HCT116 (cell line): ENCODE measurements around the gene NF2. TPM values are rescaled to one million over a fixed set of nuclear protein-coding genes. Genes with fewer than 3 reads are reported as not detected.
A peak's percentile ranks its signal among the peaks of the same experiment; 100 is the strongest.

Source experiments
- ATAC-seq: fragments of 200-7000 bp; cut with Tn5 transposase; 2 replicates; pipeline ENCODE4 v1.9.1; 2020; ENCODE audit warnings: mild to moderate bottlenecking, moderate library complexity
- BruUV-seq: library from RNA; stranded (reverse); fragments of 400-500 nt; replicated peaks from 2 replicates; lab custom pipeline; 2021; lab: Mats Ljungman, UMichigan
- CTCF ChIA-PET: fragments of 300-600 bp; sonication (Branson Sonifier 250); formaldehyde crosslinking; loops from one replicate; lab custom pipeline; 2021; ENCODE audit warnings: antibody characterized with exemption; lab: Charles Lee
- POLR2A ChIA-PET: fragments of 300-600, 350-600 bp; sonication (Branson Sonifier 250); formaldehyde crosslinking; loops from one replicate; lab custom pipeline; 2021; ENCODE audit warnings: antibody characterized with exemption; lab: Charles Lee
- RAD21 ChIA-PET, 2 experiments: fragments of 300-600 bp; sonication (Branson Sonifier 250); formaldehyde crosslinking; loops; one replicate each; lab custom pipeline; 2023; ENCODE audit warnings: low total read pairs in 2 of 2; ENCODE audit not compliant: uncharacterized antibody in 2 of 2, unreplicated experiment in 2 of 2, low non-redundant PET in 1 of 2; lab: Charles Lee
- DNase-seq: peaks from one replicate; pipeline ENCODE4 v3.0.0-alpha.2; 2010; ENCODE audit warnings: low read depth, low spot score
- H2AFZ ChIP-seq: fragments of 200-600 bp; shearing (Covaris generic), sonication (generic); 2 replicates; pipeline ENCODE4 v1.6.1; 2017; ENCODE audit warnings: low read depth, mixed run types, mixed read lengths, antibody characterized with exemption, low read length; ENCODE audit not compliant: poor library complexity, severe bottlenecking
- H3K27ac ChIP-seq: 2 replicates; pipeline ENCODE4 v1.5.1; 2012; ENCODE audit warnings: low read depth, low read length
- H3K27me3 ChIP-seq: fragments of 200-600 bp; sonication (generic); 2 replicates; pipeline ENCODE4 v1.6.1; 2016; ENCODE audit warnings: mixed run types, low read length, mixed read lengths; ENCODE audit not compliant: insufficient read depth
- H3K36me3 ChIP-seq, 2 experiments: fragments of 200-500 bp in 1 of 2; fragments of 200-600 bp in 1 of 2; sonication (Bioruptor generic) in 1 of 2; sonication (generic) in 1 of 2; 2 replicates each; pipeline versions ENCODE4 v1.5.1 to v1.6.1; 2014 to 2016; ENCODE audit warnings: low read length in 2 of 2, inconsistent platforms in 1 of 2, mixed read lengths in 1 of 2, mixed run types in 1 of 2; ENCODE audit not compliant: insufficient read depth in 2 of 2, control insufficient read depth in 1 of 2
- H3K4me1 ChIP-seq, 2 experiments: fragments of 200-600 bp in 1 of 2; sonication (generic) in 1 of 2; 2 replicates each; pipeline versions ENCODE4 v1.5.1 to v1.6.1; 2012 to 2017; ENCODE audit warnings: low read length in 2 of 2, inconsistent platforms in 1 of 2, mild to moderate bottlenecking in 1 of 2, mixed read lengths in 1 of 2, mixed run types in 1 of 2, moderate library complexity in 1 of 2; ENCODE audit not compliant: insufficient read depth in 2 of 2, control insufficient read depth in 1 of 2
- H3K4me2 ChIP-seq: fragments of 200-600 bp; sonication (generic); 2 replicates; pipeline ENCODE4 v1.6.1; 2017; ENCODE audit warnings: mixed run types, low read length, mixed read lengths
- H3K4me3 ChIP-seq, 2 experiments: fragments of 200-600 bp in 1 of 2; sonication (generic) in 1 of 2; replicated peaks in 1 of 2; 2 replicates each; pipeline ENCODE4 v1.5.1; 2011 to 2016; ENCODE audit warnings: low read length in 2 of 2, control low read depth in 1 of 2, low read depth in 1 of 2, mild to moderate bottlenecking in 1 of 2, mixed read lengths in 1 of 2, mixed run types in 1 of 2
- H3K79me2 ChIP-seq: fragments of 200-600 bp; sonication (generic); 2 replicates; pipeline ENCODE4 v1.6.1; 2017; ENCODE audit warnings: mild to moderate bottlenecking, mixed run types, low read length, moderate library complexity, mixed read lengths; ENCODE audit not compliant: insufficient read depth
- H3K9ac ChIP-seq: fragments of 200-600 bp; sonication (generic); 2 replicates; pipeline ENCODE4 v1.6.1; 2016; ENCODE audit warnings: low read length, mixed read lengths
- H3K9me2 ChIP-seq: fragments of 200-600 bp; sonication (generic), shearing (Covaris generic); 2 replicates; pipeline ENCODE4 v1.6.1; 2017; ENCODE audit warnings: mixed run types, mild to moderate bottlenecking, moderate library complexity; ENCODE audit not compliant: insufficient read depth
- H3K9me3 ChIP-seq, 2 experiments: fragments of 200-500 bp in 1 of 2; fragments of 200-600 bp in 1 of 2; sonication (Bioruptor generic) in 1 of 2; sonication (generic) in 1 of 2; 2 replicates each; pipeline ENCODE4 v1.6.1; 2014 to 2017; ENCODE audit warnings: low read length in 2 of 2, mixed read lengths in 2 of 2, inconsistent platforms in 1 of 2, low read depth in 1 of 2, mild to moderate bottlenecking in 1 of 2, mixed run types in 1 of 2, moderate library complexity in 1 of 2; ENCODE audit not compliant: control insufficient read depth in 1 of 2, insufficient read depth in 1 of 2
- H4K20me1 ChIP-seq: fragments of 200-600 bp; sonication (generic), shearing (Covaris generic); 2 replicates; pipeline ENCODE4 v1.6.1; 2017; ENCODE audit warnings: mixed run types, mild to moderate bottlenecking, moderate library complexity; ENCODE audit not compliant: insufficient read depth
- ATF3 ChIP-seq: IDR thresholded peaks from 2 replicates; pipeline ENCODE4 v1.6.1; 2012
- CBX3 ChIP-seq: IDR thresholded peaks from 2 replicates; pipeline ENCODE4 v1.6.1; 2012; ENCODE audit warnings: low read depth
- CTCF ChIP-seq, 3 experiments: fragments of 200-600 bp in 1 of 3; sonication (generic) in 1 of 3; IDR thresholded peaks in 2 of 3; conservative IDR thresholded peaks in 1 of 3; 2 replicates each; pipeline ENCODE4 v1.5.1; 2012 to 2017; ENCODE audit warnings: low read depth in 2 of 3, low read length in 2 of 3, antibody characterized with exemption in 1 of 3, borderline replicate concordance in 1 of 3, control low read depth in 1 of 3, mild to moderate bottlenecking in 1 of 3, mixed read lengths in 1 of 3, mixed run types in 1 of 3, moderate library complexity in 1 of 3; ENCODE audit not compliant: insufficient read depth in 1 of 3
- EGR1 ChIP-seq: IDR thresholded peaks from 2 replicates; pipeline ENCODE4 v1.6.1; 2012; ENCODE audit warnings: low read depth
- EZH2phosphoT487 ChIP-seq: fragments of 200-600 bp; IDR thresholded peaks from 2 replicates; pipeline ENCODE4 v1.6.1; 2018; ENCODE audit warnings: antibody characterized with exemption, borderline replicate concordance
- JUND ChIP-seq: IDR thresholded peaks from 2 replicates; pipeline ENCODE4 v1.6.1; 2012
- MAX ChIP-seq: IDR thresholded peaks from 2 replicates; pipeline ENCODE4 v1.6.1; 2012
- POLR2A ChIP-seq: IDR thresholded peaks from 2 replicates; pipeline ENCODE4 v1.7.0; 2011; ENCODE audit warnings: borderline replicate concordance; ENCODE audit not compliant: insufficient read depth, insufficient read length; ENCODE audit errors: extremely low read depth
- RAD21 ChIP-seq: IDR thresholded peaks from 2 replicates; pipeline ENCODE4 v1.6.1; 2012; ENCODE audit warnings: low read depth, mild to moderate bottlenecking
- REST ChIP-seq: IDR thresholded peaks from 2 replicates; pipeline ENCODE4 v1.6.1; 2012; ENCODE audit warnings: low read depth
- SIN3A ChIP-seq: IDR thresholded peaks from 2 replicates; pipeline ENCODE4 v1.6.1; 2012; ENCODE audit warnings: low read depth
- SP1 ChIP-seq: IDR thresholded peaks from 2 replicates; pipeline ENCODE4 v1.6.1; 2012; ENCODE audit warnings: low read depth
- SRF ChIP-seq: IDR thresholded peaks from 2 replicates; pipeline ENCODE4 v1.6.1; 2012; ENCODE audit warnings: low read depth
- TCF7L2 ChIP-seq: IDR thresholded peaks from 2 replicates; pipeline ENCODE4 v1.7.0; 2011; ENCODE audit warnings: borderline replicate concordance, inconsistent platforms; ENCODE audit not compliant: insufficient read depth, insufficient read length; ENCODE audit errors: extremely low read depth
- YY1 ChIP-seq: IDR thresholded peaks from 2 replicates; pipeline ENCODE4 v1.6.1; 2011; ENCODE audit warnings: low read length, low read depth, moderate library complexity, mild to moderate bottlenecking; ENCODE audit not compliant: insufficient replicate concordance; ENCODE audit errors: extremely low read depth
- ZBTB33 ChIP-seq: IDR thresholded peaks from 2 replicates; pipeline ENCODE4 v1.6.1; 2011; ENCODE audit warnings: mild to moderate bottlenecking, low read length, moderate library complexity; ENCODE audit not compliant: insufficient replicate concordance; ENCODE audit errors: extremely low read depth
- ZNF274 ChIP-seq: fragments of 200-500 bp; sonication (Bioruptor generic); IDR thresholded peaks from 2 replicates; pipeline ENCODE4 v1.6.1; 2014; ENCODE audit warnings: mild to moderate bottlenecking, low read depth, low read length, inconsistent platforms
- intact Hi-C: fragments of 100-400 bp; cut with micrococcal nuclease; formaldehyde crosslinking; loops from 2 replicates; pipeline ENCODE4 v1.10.0; 2022
- total RNA-seq: library from RNA; stranded (reverse); gene quantifications from one replicate; pipeline ENCODE4 v1.2.1, GENCODE V29; 2021; ENCODE audit not compliant: unreplicated experiment

Gene NF2
- total RNA-seq, 1 experiment from 2014 or later: 70.2 TPM

GRCh38 chr22:29626497-29627195 lies 23.2 kb downstream of the NF2 start:
- peaks cover 89% of the 10 kb centered on the region for H3K79me2 ChIP-seq
- H3K36me3 ChIP-seq: no peaks in the 10 kb centered on the region
- H3K9ac ChIP-seq: no peak overlapping the region
- no peaks in the 10 kb centered on the region for H3K9me3 ChIP-seq
- no TSS peak for BruUV-seq
- ChIA-PET POLR2A (no interaction called here), CTCF (interaction anchor here (0.6 to 2.4 kb wide), 4 partner anchors 9 to 462 kb away, joined by 3 to 20 read pairs (median 7); no protein-coding TSS in a partner anchor), RAD21 (no interaction called here)
- H3K9me2 ChIP-seq: no peaks in the 10 kb centered on the region
- TF ChIP-seq YY1 (no peak), EZH2phosphoT487 (no peak), ZBTB33 (no peak), CTCF (IDR thresholded peaks at IDR 0.05 in 2 of 3, conservative IDR thresholded peaks at IDR 0.05 in 1 of 3; ENCODE audit: borderline replicate concordance in 1 of 3, insufficient read depth in 1 of 3, low read depth in 2 of 3, low read length in 2 of 3) (no peak), JUND (no peak), SP1 (no peak), CBX3 (no peak), RAD21 (no peak), EGR1 (no peak), ATF3 (no peak), TCF7L2 (no peak), SRF (no peak), MAX (no peak), POLR2A (no peak), SIN3A (no peak), REST (no peak), ZNF274 (no peak)
- H3K4me2 ChIP-seq: peak overlapping the region; percentile 43
- no peaks in the 10 kb centered on the region for H3K27me3 ChIP-seq
- ATAC-seq (no peak), DNase-seq (no peak)
- H4K20me1 ChIP-seq: no peaks in the 10 kb centered on the region
- peaks cover 43 to 61% of the 10 kb centered on the region in 2 experiments for H3K4me1 ChIP-seq
- no peak overlapping the region for H2AFZ ChIP-seq
- intact Hi-C loops: loop anchor here (10.0 kb wide), 1 partner anchor 232 kb away; no protein-coding TSS in a partner anchor
- no peak overlapping the region for H3K4me3 ChIP-seq
- H3K27ac ChIP-seq: no peak overlapping the region
